HepG2 (cell line): ENCODE data around the gene PCNX4. TPM values are rescaled to one million over a fixed set of nuclear protein-coding genes. Genes with fewer than 3 reads are reported as not detected.
A peak's percentile ranks its signal among the peaks of the same experiment; 100 is the strongest.

Source experiments
- ATAC-seq: fragments of 200-7000 bp; cut with Tn5 transposase; 3 replicates; pipeline ENCODE4 v1.9.1; 2020; ENCODE audit warnings: mild to moderate bottlenecking, moderate library complexity
- Bru-seq: library from RNA; stranded (reverse); fragments of 400-500 nt; gene quantifications from one replicate; lab custom pipeline; 2021; lab: Mats Ljungman, UMichigan
- BruChase-seq, 2 experiments: library from RNA; stranded (reverse); fragments of 400-500 nt; gene quantifications; one replicate each; lab custom pipeline; 2021; lab: Mats Ljungman, UMichigan
- BruUV-seq: library from RNA; stranded (reverse); fragments of 400-500 nt; replicated peaks from 2 replicates; lab custom pipeline; 2021; lab: Mats Ljungman, UMichigan
- CTCF ChIA-PET: fragments of 300-600 bp; formaldehyde crosslinking; extraction: SDS; loops from one replicate; lab custom pipeline; 2021; ENCODE audit warnings: low total read pairs, inconsistent platforms, low intra/inter-chr PET ratio; lab: Yijun Ruan, JAX
- POLR2A ChIA-PET: fragments of 350-600 bp; sonication (Branson Sonifier 250); formaldehyde crosslinking; loops from one replicate; lab custom pipeline; 2020; ENCODE audit warnings: antibody characterized with exemption, inconsistent platforms; lab: Yijun Ruan, JAX
- DNase-seq: peaks from one replicate; pipeline ENCODE4 v3.0.0-alpha.2; 2015; ENCODE audit warnings: low spot score
- FAIRE-seq: peaks from 3 replicates; lab custom pipeline; 2011; peaks lifted over from hg19 to GRCh38; lab: Jason Lieb, UNC
- H2AFZ ChIP-seq: one replicate; pipeline ENCODE4 v1.6.1; 2011; ENCODE audit warnings: low read length, inconsistent platforms
- H3K27ac ChIP-seq: fragments of 300-600 bp; 3 replicates; pipeline ENCODE4 v1.8.0; 2011; ENCODE audit warnings: mixed run types, mild to moderate bottlenecking, mixed read lengths, low read length, inconsistent platforms; ENCODE audit not compliant: insufficient read depth; ENCODE audit errors: extremely low read length
- H3K27me3 ChIP-seq, 2 experiments: fragments of 200-600 bp in 1 of 2; 2 replicates in 1 of 2; 3 replicates in 1 of 2; pipeline versions ENCODE4 v1.6.0 to v1.8.0; 2011; ENCODE audit warnings: low read length in 2 of 2, mild to moderate bottlenecking in 2 of 2, moderate library complexity in 2 of 2, inconsistent platforms in 1 of 2; ENCODE audit not compliant: insufficient read depth in 2 of 2, control insufficient read depth in 1 of 2
- H3K36me3 ChIP-seq, 2 experiments: fragments of 200-600 bp in 1 of 2; replicated peaks in 1 of 2; 2 replicates in 1 of 2; 3 replicates in 1 of 2; pipeline versions ENCODE4 v1.5.1 to v1.8.0; 2011; ENCODE audit warnings: low read length in 2 of 2, inconsistent platforms in 1 of 2; ENCODE audit not compliant: insufficient read depth in 2 of 2, control insufficient read depth in 1 of 2
- H3K4me1 ChIP-seq: 2 replicates; pipeline ENCODE4 v1.5.1; 2012; ENCODE audit warnings: low read length, inconsistent platforms; ENCODE audit not compliant: insufficient read depth
- H3K4me2 ChIP-seq: 2 replicates; pipeline ENCODE4 v1.6.0; 2011; ENCODE audit warnings: low read depth, low read length, inconsistent platforms
- H3K4me3 ChIP-seq, 3 experiments: fragments of 200-600 bp in 1 of 3; sonication (generic), shearing (Covaris generic) in 1 of 3; replicated peaks in 1 of 3; 2 replicates each; pipeline ENCODE4 v1.5.1; 2011 to 2016; ENCODE audit warnings: low read length in 3 of 3, inconsistent platforms in 2 of 3, low read depth in 2 of 3, mild to moderate bottlenecking in 2 of 3, control low read depth in 1 of 3, mixed read lengths in 1 of 3; ENCODE audit not compliant: insufficient read depth in 1 of 3
- H3K79me2 ChIP-seq: one replicate; pipeline ENCODE4 v1.6.1; 2011; ENCODE audit warnings: low read length, inconsistent platforms; ENCODE audit not compliant: insufficient read depth
- H3K9ac ChIP-seq: 2 replicates; pipeline ENCODE4 v1.6.0; 2011; ENCODE audit warnings: mild to moderate bottlenecking, low read depth, low read length, inconsistent platforms; ENCODE audit not compliant: insufficient read depth
- H3K9me3 ChIP-seq: 2 replicates; pipeline ENCODE4 v1.5.1; 2012; ENCODE audit warnings: mild to moderate bottlenecking, low read length
- H4K20me1 ChIP-seq: 2 replicates; pipeline ENCODE4 v1.6.0; 2011; ENCODE audit warnings: inconsistent platforms, mild to moderate bottlenecking, low read length, moderate library complexity; ENCODE audit not compliant: insufficient read depth
- CREB1 ChIP-seq, 2 experiments: fragments of 450-650 bp in 1 of 2; IDR thresholded peaks; 2 replicates each; pipeline ENCODE4 v1.6.1; 2016 to 2017; ENCODE audit warnings: control low read depth in 1 of 2, mild to moderate bottlenecking in 1 of 2, missing compliant biosample characterization in 1 of 2, missing genetic modification characterization in 1 of 2
- FOSL2 ChIP-seq: sonication (generic); formaldehyde crosslinking; IDR thresholded peaks from 2 replicates; pipeline ENCODE4 v1.4.0; 2020; ENCODE audit warnings: missing genetic modification reagents
- IKZF1 ChIP-seq: fragments of 450-650 bp; IDR thresholded peaks from 2 replicates; pipeline ENCODE4 v1.7.1; 2016
- KAT2B ChIP-seq: fragments of 150-350 bp; IDR thresholded peaks from 2 replicates; pipeline ENCODE4 v1.6.1; 2014; ENCODE audit warnings: low read depth, low read length, borderline replicate concordance
- RARA ChIP-seq: IDR thresholded peaks from 2 replicates; pipeline ENCODE4 v1.6.1; 2016; ENCODE audit warnings: missing genetic modification reagents, missing compliant biosample characterization
- ZBTB21 ChIP-seq: sonication (generic); formaldehyde crosslinking; IDR thresholded peaks from 2 replicates; pipeline ENCODE4 v1.4.0; 2020; ENCODE audit warnings: missing genetic modification reagents
- ZBTB3 ChIP-seq: sonication (generic); formaldehyde crosslinking; IDR thresholded peaks from 2 replicates; pipeline ENCODE4 v1.4.0; 2020; ENCODE audit warnings: low read depth, mild to moderate bottlenecking, moderate library complexity, missing genetic modification reagents, borderline replicate concordance
- ZMYM4 ChIP-seq: sonication (generic); formaldehyde crosslinking; IDR thresholded peaks from 2 replicates; pipeline ENCODE4 v1.8.1; 2023; ENCODE audit warnings: mild to moderate bottlenecking, missing genetic modification reagents
- ZNF382 ChIP-seq: sonication (generic); formaldehyde crosslinking; IDR thresholded peaks from 2 replicates; pipeline ENCODE4 v1.5.0; 2020; ENCODE audit warnings: missing genetic modification reagents, mild to moderate bottlenecking, borderline replicate concordance
- ZNF724P ChIP-seq: sonication (generic); formaldehyde crosslinking; IDR thresholded peaks from 2 replicates; pipeline ENCODE4 v1.8.0; 2022; ENCODE audit warnings: missing genetic modification reagents, borderline replicate concordance
- ZNF777 ChIP-seq: sonication (generic); formaldehyde crosslinking; IDR thresholded peaks from 2 replicates; pipeline ENCODE4 v1.4.0; 2020; ENCODE audit warnings: missing genetic modification reagents
- WGBS: methylation state at CpG from one replicate; pipeline ENCODE4 v1.1.6; 2017; ENCODE audit warnings: low lambda C conversion rate; 5-methylcytosine and 5-hydroxymethylcytosine counted together
- in situ Hi-C: cut with HindIII; loops from 2 replicates; pipeline ENCODE4 v1.10.0; 2017; ENCODE audit warnings: low pct_unique_long_range_greater_than_20kb; ENCODE audit not compliant: extremely low pct_ligation_motif_present
- intact Hi-C: fragments of 100-400 bp; cut with micrococcal nuclease; formaldehyde crosslinking; loops from one replicate; pipeline ENCODE4 v1.10.0; 2022; ENCODE audit not compliant: unreplicated experiment
- long read RNA-seq, 2 experiments: library from RNA in 1 of 2; library from polyadenylated mRNA in 1 of 2; stranded (forward) in 1 of 2; unstranded in 1 of 2; transcript quantifications; one replicate each; pipeline ENCODE4 v2.0.0, GENCODE V29; 2019 to 2022
- polyA minus RNA-seq, 3 experiments: library from RNA; depleted of rRNA, polyadenylated mRNA; stranded (reverse); fragments of >200 nt; gene quantifications; 2 replicates each; pipeline ENCODE4 v1.2.3, GENCODE V29; 2011; ENCODE audit warnings: low replicate concordance in 1 of 3
- polyA plus RNA-seq, 8 experiments: library from polyadenylated mRNA; depleted of rRNA in 3 of 8; stranded (reverse) in 7 of 8; unstranded in 1 of 8; fragments of >200 nt; fragmentation: Illumina TruSeq in 4 of 8; extraction: Trizol in 4 of 8; gene quantifications; 2 replicates each; pipeline versions ENCODE4 v1.2.1 to v1.2.3, GENCODE V29; 2011 to 2016; ENCODE audit warnings: low read depth in 4 of 8, missing spikeins in 1 of 8, mixed read lengths in 1 of 8; ENCODE audit not compliant: insufficient read depth in 1 of 8
- total RNA-seq, 5 experiments: library from RNA; depleted of rRNA; stranded (reverse); fragments of >200 nt; fragmentation: Illumina TruSeq; extraction: Trizol; gene quantifications; 2 replicates each; pipeline ENCODE4 v1.2.3, GENCODE V29; 2016; ENCODE audit warnings: low read depth in 1 of 5
- TF ChIP-seq, protein P1 (sequence below): sonication (generic); formaldehyde crosslinking; IDR thresholded peaks from 2 replicates; pipeline ENCODE4 v1.8.1; 2023; ENCODE audit warnings: mild to moderate bottlenecking, inconsistent platforms, moderate library complexity, missing genetic modification reagents, borderline replicate concordance
- TF ChIP-seq, protein P2 (sequence below): sonication (generic); formaldehyde crosslinking; IDR thresholded peaks from 2 replicates; pipeline ENCODE4 v1.8.0; 2022; ENCODE audit warnings: low read depth, missing genetic modification reagents

Gene PCNX4
- total RNA-seq (2016; rRNA removed; fragmentation: Illumina TruSeq; extraction: Trizol) (30.0 and 43.0 TPM in 2 replicates), polyA plus RNA-seq (2011; rRNA removed) (21.0 and 28.6 TPM in 2 replicates), polyA minus RNA-seq (2011; rRNA and poly(A)+ RNA removed; ENCODE audit: low replicate concordance) (62.6 and 74.0 TPM in 2 replicates), Bru-seq, nascent RNA (percentile 86 among the genes with signal in this experiment), BruChase-seq, experiment 1, labeled RNA remaining after a 6-hour chase (percentile 84 among the genes with signal in this experiment), BruChase-seq, experiment 2, labeled RNA remaining after a 2-hour chase (percentile 88 among the genes with signal in this experiment)
- total RNA-seq (2016; cell fraction: cytosol; rRNA removed; fragmentation: Illumina TruSeq; extraction: Trizol; ENCODE audit: low read depth) = 19.6 and 24.9 TPM in 2 replicates
- total RNA-seq (2016; cell fraction: insoluble cytoplasmic fraction; rRNA removed; fragmentation: Illumina TruSeq; extraction: Trizol) = 33.4 and 40.0 TPM in 2 replicates
- 31.6 and 37.0 TPM in 2 replicates for total RNA-seq (2016; cell fraction: membrane; rRNA removed; fragmentation: Illumina TruSeq; extraction: Trizol)
- 55.1 and 58.5 TPM in 2 replicates for total RNA-seq (2016; cell fraction: nucleus; rRNA removed; fragmentation: Illumina TruSeq; extraction: Trizol)
- polyA plus RNA-seq (2011; cell fraction: cytosol; rRNA removed) = 14.9 and 22.6 TPM in 2 replicates
- 41.6 and 44.6 TPM in 2 replicates for polyA plus RNA-seq (2011; cell fraction: nucleus; rRNA removed)
- polyA plus RNA-seq (2012) = 10.7 and 17.0 TPM in 2 replicates
- 1.3 and 1.4 TPM in 2 replicates for polyA plus RNA-seq (2016; cell fraction: cytosol; fragmentation: Illumina TruSeq; extraction: Trizol; ENCODE audit: low read depth)
- polyA plus RNA-seq (2016; cell fraction: insoluble cytoplasmic fraction; fragmentation: Illumina TruSeq; extraction: Trizol; ENCODE audit: low read depth) = 28.1 and 29.8 TPM in 2 replicates
- polyA plus RNA-seq (2016; cell fraction: membrane; fragmentation: Illumina TruSeq; extraction: Trizol; ENCODE audit: low read depth) = 5.9 and 6.1 TPM in 2 replicates
- polyA plus RNA-seq (2016; cell fraction: nucleus; fragmentation: Illumina TruSeq; extraction: Trizol; ENCODE audit: insufficient read depth, low read depth) = 62.1 and 73.2 TPM in 2 replicates
- polyA minus RNA-seq (2011; cell fraction: cytosol; rRNA and poly(A)+ RNA removed) = 18.1 and 18.8 TPM in 2 replicates
- 105 and 123 TPM in 2 replicates for polyA minus RNA-seq (2011; cell fraction: nucleus; rRNA and poly(A)+ RNA removed)
- long read RNA-seq, experiment 1, full-length matches to known transcripts = 2 of 4 reads
- long read RNA-seq, experiment 1, partial matches to known transcripts = 1 of 4 reads
- long read RNA-seq, experiment 1, other reads (novel, unspliced or antisense) = 1 of 4 reads
- long read RNA-seq, experiment 2, full-length matches to known transcripts = 1 of 18 reads
- long read RNA-seq, experiment 2, partial matches to known transcripts = 5 of 18 reads
- long read RNA-seq, experiment 2, other reads (novel, unspliced or antisense) = 12 of 18 reads

DNA sequence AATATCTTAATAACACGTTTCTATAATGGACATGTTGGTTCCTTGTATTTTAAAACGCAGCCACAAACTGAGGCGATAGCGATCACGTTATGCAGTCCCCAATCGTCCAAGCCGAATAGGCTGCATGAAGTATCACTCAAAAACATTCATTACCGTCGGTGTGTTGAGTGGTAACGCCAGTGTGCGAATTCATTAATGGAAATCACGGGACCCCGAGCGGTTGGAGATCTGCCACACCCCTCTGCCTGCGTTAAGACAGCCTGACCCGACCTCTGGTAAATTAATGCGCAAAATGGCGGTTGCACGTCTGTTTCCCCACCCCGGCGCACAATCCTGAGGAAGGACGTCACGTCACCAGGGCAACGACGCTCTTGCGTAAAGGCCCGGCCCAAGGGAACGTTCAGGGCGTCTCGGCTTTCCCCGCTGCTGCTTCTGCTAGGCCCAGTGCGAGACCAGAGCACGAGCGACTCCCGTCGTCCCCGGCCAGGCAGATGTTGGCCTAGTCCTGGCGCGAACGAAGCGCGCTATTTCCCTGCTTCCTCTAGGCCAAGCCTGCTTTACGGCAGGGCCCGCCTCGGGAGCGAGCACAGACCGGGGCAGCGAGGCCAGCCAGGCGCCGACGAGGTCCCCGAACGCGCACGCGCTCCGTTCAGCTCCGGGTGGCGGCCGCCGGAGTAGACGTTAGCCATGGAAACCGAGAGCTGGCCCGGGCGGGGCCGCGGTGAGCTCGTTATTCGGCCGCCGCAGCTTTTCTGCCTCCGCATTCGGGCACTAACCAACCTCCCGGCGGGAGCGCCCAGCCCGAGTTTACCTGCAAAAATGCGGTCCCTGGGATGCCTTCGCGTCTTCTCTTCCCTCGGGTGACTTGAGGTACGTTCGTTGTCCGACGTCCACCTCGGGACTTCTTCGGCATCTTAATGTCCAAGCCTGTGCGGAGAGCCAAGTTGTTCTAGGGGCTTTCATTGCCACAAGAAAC lies at the start of gene PCNX4:
TSS of gene PCNX4 (plus strand) at position 374 of the 976 bp plus-strand sequence. CDS start 15,716 bp downstream, outside the sequence.
- in situ Hi-C loops (loop anchor here (5.0 kb wide), 1 partner anchor 155 kb away; the partner anchor contains the start of gene PPM1A), intact Hi-C loops (loop anchor here (2.0 kb wide), 2 partner anchors 73 to 157 kb away; partner anchors contain the start of genes DHRS7 and PPM1A)
- 0% methylated on average over 22 of the region's 88 CpGs for WGBS
- TF ChIP-seq KAT2B (no peak), CREB1 (IDR thresholded peaks at IDR 0.05) (peak; percentile 92), CREB1 (CRISPR knock-in tag; IDR thresholded peaks at IDR 0.05) (peak; percentile 92), ZNF382 (CRISPR knock-in tag) (no peak), ZMYM4 (CRISPR knock-in tag) (peak; percentile 96), FOSL2 (peak; percentile 69), IKZF1 (no peak), ZNF724P (peak; percentile 95), ZNF777 (CRISPR knock-in tag) (peak; percentile 91), ZBTB3 (CRISPR knock-in tag) (peak; percentile 48; the same call in 1 of the 2 replicates), RARA (CRISPR knock-in tag) (0 out of 2 replicates have a peak, but pooled peaks have one; percentile 61), ZBTB21 (CRISPR knock-in tag) (peak; percentile 88)
- TF ChIP-seq, protein P1, sequence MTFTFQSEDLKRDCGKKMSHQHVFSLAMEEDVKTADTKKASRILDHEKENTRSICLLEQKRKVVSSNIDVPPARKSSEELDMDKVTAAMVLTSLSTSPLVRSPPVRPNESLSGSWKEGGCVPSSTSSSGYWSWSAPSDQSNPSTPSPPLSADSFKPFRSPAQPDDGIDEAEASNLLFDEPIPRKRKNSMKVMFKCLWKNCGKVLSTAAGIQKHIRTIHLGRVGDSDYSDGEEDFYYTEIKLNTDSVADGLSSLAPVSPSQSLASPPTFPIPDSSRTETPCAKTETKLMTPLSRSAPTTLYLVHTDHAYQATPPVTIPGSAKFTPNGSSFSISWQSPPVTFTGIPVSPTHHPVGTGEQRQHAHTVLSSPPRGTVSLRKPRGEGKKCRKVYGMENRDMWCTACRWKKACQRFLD (CRISPR knock-in tag) = peak; percentile 98; the same call in 1 of the 2 replicates
- TF ChIP-seq, protein P2, sequence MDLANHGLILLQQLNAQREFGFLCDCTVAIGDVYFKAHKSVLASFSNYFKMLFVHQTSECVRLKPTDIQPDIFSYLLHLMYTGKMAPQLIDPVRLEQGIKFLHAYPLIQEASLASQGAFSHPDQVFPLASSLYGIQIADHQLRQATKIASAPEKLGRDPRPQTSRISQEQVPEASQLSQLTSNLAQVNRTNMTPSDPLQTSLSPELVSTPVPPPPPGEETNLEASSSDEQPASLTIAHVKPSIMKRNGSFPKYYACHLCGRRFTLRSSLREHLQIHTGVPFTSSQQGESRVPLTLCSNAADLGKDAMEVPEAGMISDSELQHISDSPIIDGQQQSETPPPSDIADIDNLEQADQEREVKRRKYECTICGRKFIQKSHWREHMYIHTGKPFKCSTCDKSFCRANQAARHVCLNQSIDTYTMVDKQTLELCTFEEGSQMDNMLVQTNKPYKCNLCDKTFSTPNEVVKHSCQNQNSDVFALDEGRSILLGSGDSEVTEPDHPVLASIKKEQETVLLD (CRISPR knock-in tag) = peak; percentile 83

More for the DNA sequence above, at the start of gene PCNX4:
- BruUV-seq = no TSS peak
- no peaks in the 10 kb centered on the region; a peak in 1 of 5 replicates for H3K36me3 ChIP-seq
- H3K4me2 ChIP-seq = peak within 1 kb of the TSS; percentile 93
- DNase-seq (peak; percentile 94), FAIRE-seq (peak; percentile 59), ATAC-seq (peak; percentile 92)
- peaks cover 33% of the 10 kb centered on the region for H3K4me1 ChIP-seq
- ChIA-PET CTCF (no interaction called here), POLR2A (interaction anchor here (0.7 to 1.8 kb wide), 6 partner anchors 14 to 608 kb away, joined by 3 to 18 read pairs (median 4); partner anchors contain the start of genes DHRS7, JKAMP, L3HYPDH and PPM1A)
- peak within 1 kb of the TSS; percentile 95 for H3K9ac ChIP-seq
- H3K27ac ChIP-seq = peak within 1 kb of the TSS; percentile 98
- no peaks in the 10 kb centered on the region for H4K20me1 ChIP-seq
- no peaks in the 10 kb centered on the region for H3K9me3 ChIP-seq
- peaks cover 47% of the 10 kb centered on the region for H3K79me2 ChIP-seq
- peak within 1 kb of the TSS; percentile 84 to 95 (median 90) for H3K4me3 ChIP-seq
- peak within 1 kb of the TSS; percentile 94 for H2AFZ ChIP-seq
- peaks cover 0 to 3% of the 10 kb centered on the region in 2 experiments; a peak in 1 of 5 replicates for H3K27me3 ChIP-seq
